Caco-2 (cell line): ENCODE data around the gene TFIP11. TPM values are rescaled to one million over a fixed set of nuclear protein-coding genes. Genes with fewer than 3 reads are reported as not detected.

Experiments
- BruUV-seq: library from RNA; stranded (reverse); fragments of 400-500 nt; replicated peaks from 2 replicates; lab custom pipeline; 2021; lab: Mats Ljungman, UMichigan
- CTCF ChIA-PET: fragments of 300-600 bp; sonication (Branson Sonifier 250); formaldehyde crosslinking; loops from one replicate; lab custom pipeline; 2022; ENCODE audit warnings: antibody characterized with exemption; lab: Charles Lee
- POLR2A ChIA-PET: fragments of 300-600 bp; sonication (Branson Sonifier 250); formaldehyde crosslinking; loops from one replicate; lab custom pipeline; 2022; ENCODE audit warnings: antibody characterized with exemption; lab: Charles Lee
- DNase-seq, 2 experiments: peaks; one replicate each; pipeline versions ENCODE4 v3.0.0 to v3.0.0-alpha.2; 2020 to 2022
- H3K27me3 ChIP-seq: replicated peaks from 2 replicates; pipeline ENCODE4 v1.6.0; 2011; ENCODE audit warnings: low read length; ENCODE audit not compliant: control insufficient read depth, insufficient read depth
- H3K36me3 ChIP-seq: 2 replicates; pipeline ENCODE4 v1.5.1; 2011; ENCODE audit warnings: low read length; ENCODE audit not compliant: control insufficient read depth, insufficient read depth
- H3K4me1 ChIP-seq: fragments of 250-450 bp; sonication (Bioruptor Pico); 2 replicates; pipeline ENCODE4 v1.5.1; 2020; ENCODE audit warnings: mild to moderate bottlenecking
- H3K4me3 ChIP-seq: 2 replicates; pipeline ENCODE4 v1.5.1; 2011; ENCODE audit warnings: low read depth, mild to moderate bottlenecking, control low read depth, low read length
- H3K9me3 ChIP-seq: fragments of 250-450 bp; sonication (Bioruptor Pico); 2 replicates; pipeline ENCODE4 v1.5.1; 2020; ENCODE audit warnings: mild to moderate bottlenecking, moderate library complexity
- H3K27ac Mint-ChIP-seq: one replicate; pipeline ENCODE4 v1.8.0; 2022; ENCODE audit warnings: mixed read lengths; ENCODE audit not compliant: unreplicated experiment
- H3K27me3 Mint-ChIP-seq: one replicate; pipeline ENCODE4 v1.8.0; 2022; ENCODE audit warnings: mixed read lengths; ENCODE audit not compliant: insufficient read depth, unreplicated experiment
- H3K36me3 Mint-ChIP-seq: one replicate; pipeline ENCODE4 v1.8.0; 2022; ENCODE audit warnings: mild to moderate bottlenecking, mixed read lengths; ENCODE audit not compliant: insufficient read depth, unreplicated experiment
- H3K4me1 Mint-ChIP-seq: one replicate; pipeline ENCODE4 v1.8.0; 2022; ENCODE audit warnings: low read depth, mixed read lengths; ENCODE audit not compliant: unreplicated experiment
- H3K4me3 Mint-ChIP-seq: one replicate; pipeline ENCODE4 v1.8.0; 2022; ENCODE audit warnings: mild to moderate bottlenecking, moderate library complexity, mixed read lengths; ENCODE audit not compliant: unreplicated experiment
- H3K9me3 Mint-ChIP-seq: one replicate; pipeline ENCODE4 v1.8.0; 2022; ENCODE audit warnings: mixed read lengths; ENCODE audit not compliant: unreplicated experiment
- intact Hi-C: fragments of 100-400 bp; cut with micrococcal nuclease; formaldehyde crosslinking; loops from one replicate; pipeline ENCODE4 v1.10.0; 2022; ENCODE audit not compliant: unreplicated experiment
- total RNA-seq: library from RNA; stranded (reverse); gene quantifications from 2 replicates; pipeline ENCODE4 v1.2.3, GENCODE V29; 2022
- TF ChIP-seq, protein P1 (sequence below), 2 experiments: fragments of 200-600 bp in 1 of 2; IDR thresholded peaks; 1 replicate in 1 of 2; 2 replicates in 1 of 2; pipeline versions ENCODE4 v1.5.1 to v1.8.0; 2011 to 2022; ENCODE audit warnings: antibody characterized with exemption in 1 of 2, control low read depth in 1 of 2, inconsistent platforms in 1 of 2, low read depth in 1 of 2, low read length in 1 of 2, mild to moderate bottlenecking in 1 of 2, moderate library complexity in 1 of 2; ENCODE audit not compliant: insufficient read depth in 1 of 2, severe bottlenecking in 1 of 2, unreplicated experiment in 1 of 2

Gene TFIP11
- total RNA-seq, 1 experiment from 2014 or later = 27.7 TPM

DNA sequence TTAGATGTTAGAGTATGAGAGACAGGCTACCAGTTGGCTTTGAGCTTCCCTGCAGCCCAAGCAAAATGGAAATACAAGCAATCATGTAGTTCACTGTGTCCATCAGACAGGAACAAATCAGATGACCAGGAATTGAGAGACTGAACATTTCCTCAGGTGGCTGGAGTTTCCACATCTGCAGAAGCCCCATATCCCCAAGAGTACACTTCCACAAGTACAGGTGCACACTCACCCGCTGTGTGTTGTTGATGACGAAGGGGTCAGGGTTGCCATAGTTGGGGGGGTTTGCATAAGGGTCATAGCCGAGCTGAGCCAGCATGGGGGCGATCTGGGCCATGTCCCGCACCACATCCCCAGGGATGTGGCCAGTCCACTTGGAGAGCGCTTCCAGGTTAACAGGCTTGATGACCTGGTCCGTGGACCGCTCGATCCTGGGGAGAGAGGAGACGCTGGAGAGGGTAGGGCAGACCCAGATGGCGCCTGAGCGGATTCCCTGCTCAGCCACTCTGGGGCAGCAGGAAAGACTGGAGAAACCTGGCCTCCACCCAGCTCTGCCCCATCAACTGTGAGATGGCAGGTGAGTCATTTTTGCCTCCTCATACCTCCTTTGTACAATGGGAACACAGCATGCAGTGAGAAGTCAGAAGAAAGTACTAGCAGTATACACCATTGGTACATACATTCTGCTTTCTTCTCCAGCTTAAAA is 23.9 kb upstream of the TFIP11 start:
- ChIA-PET POLR2A (no interaction called here), CTCF (interaction anchor here (0.7 kb wide), 1 partner anchor 129 kb away, joined by 3 read pairs; no protein-coding TSS in a partner anchor)
- H3K4me1 ChIP-seq = no peaks in the 10 kb centered on the region
- intact Hi-C loops = no loop called here
- no peaks in the 10 kb centered on the region for H3K36me3 ChIP-seq
- Mint-ChIP-seq H3K27me3 (no peaks in the 10 kb centered on the region), H3K4me3 (no peak overlapping the region), H3K9me3 (no peaks in the 10 kb centered on the region), H3K36me3 (peaks cover 5% of the 10 kb centered on the region), H3K27ac (no peak overlapping the region), H3K4me1 (no peaks in the 10 kb centered on the region)
- no peak overlapping the region for H3K4me3 ChIP-seq
- no peaks in the 10 kb centered on the region for H3K9me3 ChIP-seq
- BruUV-seq = no TSS peak
- no peak for DNase-seq
- H3K27me3 ChIP-seq = no peaks in the 10 kb centered on the region
- TF ChIP-seq, protein P1, sequence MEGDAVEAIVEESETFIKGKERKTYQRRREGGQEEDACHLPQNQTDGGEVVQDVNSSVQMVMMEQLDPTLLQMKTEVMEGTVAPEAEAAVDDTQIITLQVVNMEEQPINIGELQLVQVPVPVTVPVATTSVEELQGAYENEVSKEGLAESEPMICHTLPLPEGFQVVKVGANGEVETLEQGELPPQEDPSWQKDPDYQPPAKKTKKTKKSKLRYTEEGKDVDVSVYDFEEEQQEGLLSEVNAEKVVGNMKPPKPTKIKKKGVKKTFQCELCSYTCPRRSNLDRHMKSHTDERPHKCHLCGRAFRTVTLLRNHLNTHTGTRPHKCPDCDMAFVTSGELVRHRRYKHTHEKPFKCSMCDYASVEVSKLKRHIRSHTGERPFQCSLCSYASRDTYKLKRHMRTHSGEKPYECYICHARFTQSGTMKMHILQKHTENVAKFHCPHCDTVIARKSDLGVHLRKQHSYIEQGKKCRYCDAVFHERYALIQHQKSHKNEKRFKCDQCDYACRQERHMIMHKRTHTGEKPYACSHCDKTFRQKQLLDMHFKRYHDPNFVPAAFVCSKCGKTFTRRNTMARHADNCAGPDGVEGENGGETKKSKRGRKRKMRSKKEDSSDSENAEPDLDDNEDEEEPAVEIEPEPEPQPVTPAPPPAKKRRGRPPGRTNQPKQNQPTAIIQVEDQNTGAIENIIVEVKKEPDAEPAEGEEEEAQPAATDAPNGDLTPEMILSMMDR (IDR thresholded peaks at IDR 0.05; ENCODE audit: insufficient read depth in 1 of 2, low read depth in 1 of 2, low read length in 1 of 2, severe bottlenecking in 1 of 2, unreplicated experiment in 1 of 2) = no peak

DNA sequence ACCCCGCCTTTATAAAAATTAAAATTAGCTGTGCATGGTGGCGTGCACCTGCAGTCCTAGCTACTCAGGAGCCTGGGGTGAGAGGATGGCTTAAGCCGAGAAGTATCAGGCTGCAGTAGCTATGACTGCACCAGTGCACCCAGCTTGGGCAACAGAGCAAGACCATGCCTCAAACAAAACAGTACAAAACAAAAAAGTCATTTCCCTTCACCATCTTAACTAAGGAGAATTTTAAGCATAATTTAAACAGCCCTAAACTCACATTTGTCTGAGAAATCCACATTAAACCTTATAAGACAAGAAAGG is 23.3 kb upstream of the TFIP11 start:
- DNase-seq = no peak
- H3K36me3 Mint-ChIP-seq = peaks cover 6% of the 10 kb centered on the region
- CTCF ChIA-PET = no interaction called here
- Histone ChIP-seq H3K9me3 (no peaks in the 10 kb centered on the region), H3K4me1 (no peaks in the 10 kb centered on the region), H3K27me3 (no peaks in the 10 kb centered on the region), H3K4me3 (no peak overlapping the region), H3K36me3 (no peaks in the 10 kb centered on the region)
- no peaks in the 10 kb centered on the region for H3K9me3 Mint-ChIP-seq
- no TSS peak for BruUV-seq
- no peaks in the 10 kb centered on the region for H3K4me1 Mint-ChIP-seq
- TF ChIP-seq, protein P1 (IDR thresholded peaks at IDR 0.05; ENCODE audit: insufficient read depth in 1 of 2, low read depth in 1 of 2, low read length in 1 of 2, severe bottlenecking in 1 of 2, unreplicated experiment in 1 of 2) = no peak
- POLR2A ChIA-PET = no interaction called here
- no peak overlapping the region for H3K27ac Mint-ChIP-seq
- intact Hi-C loops = no loop called here
- H3K27me3 Mint-ChIP-seq = no peaks in the 10 kb centered on the region
- no peak overlapping the region for H3K4me3 Mint-ChIP-seq

DNA sequence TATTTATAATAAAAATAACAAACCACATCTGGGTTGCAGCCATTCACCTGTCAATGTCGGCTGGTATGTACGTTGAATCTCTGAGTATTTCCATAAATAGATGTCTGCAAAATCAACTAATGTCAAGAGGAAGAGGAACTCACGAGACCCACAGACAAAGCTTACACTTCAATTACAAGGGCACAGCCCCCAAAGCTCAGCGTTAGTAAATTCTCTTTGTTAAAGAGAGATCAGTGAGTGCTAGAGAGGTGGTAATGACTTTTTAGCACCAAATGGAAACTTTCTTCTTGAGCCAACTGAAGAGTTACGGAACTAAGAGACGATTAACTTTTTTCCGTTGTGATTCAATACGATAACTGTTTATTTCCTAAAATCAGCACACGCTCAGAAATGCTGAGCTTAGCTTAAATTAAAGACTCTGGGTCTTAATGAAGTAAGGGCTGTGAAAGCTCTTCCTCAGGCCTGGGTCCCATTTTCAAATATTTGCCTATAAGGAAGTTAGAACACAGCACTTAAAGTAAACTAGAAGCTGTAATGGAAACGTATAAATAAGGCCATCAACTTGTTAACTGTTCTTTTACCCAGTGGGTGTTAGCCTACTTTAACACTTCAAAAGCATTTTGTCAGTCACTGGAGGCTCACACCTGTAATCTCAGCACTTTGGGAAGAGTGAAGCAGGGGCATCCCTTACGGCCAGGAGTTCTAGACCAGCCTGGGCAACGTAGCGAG is 22.8 kb upstream of the TFIP11 start:
- Mint-ChIP-seq H3K27me3 (no peaks in the 10 kb centered on the region), H3K27ac (no peak overlapping the region), H3K4me3 (no peak overlapping the region), H3K36me3 (peaks cover 11% of the 10 kb centered on the region), H3K9me3 (no peaks in the 10 kb centered on the region), H3K4me1 (no peaks in the 10 kb centered on the region)
- Histone ChIP-seq H3K9me3 (no peaks in the 10 kb centered on the region), H3K36me3 (no peaks in the 10 kb centered on the region), H3K4me1 (no peaks in the 10 kb centered on the region), H3K27me3 (no peaks in the 10 kb centered on the region), H3K4me3 (no peak overlapping the region)
- POLR2A ChIA-PET = no interaction called here
- intact Hi-C loops = no loop called here
- TF ChIP-seq, protein P1 (IDR thresholded peaks at IDR 0.05; ENCODE audit: insufficient read depth in 1 of 2, low read depth in 1 of 2, low read length in 1 of 2, severe bottlenecking in 1 of 2, unreplicated experiment in 1 of 2) = no peak
- CTCF ChIA-PET = no interaction called here
- no TSS peak for BruUV-seq
- DNase-seq = no peak
